VCaP (cell line): ENCODE data around the gene NEU4.
"Not testable (repeated sequence)": the region's sequence is repeated elsewhere in the genome, so short reads cannot be mapped to it uniquely, and the experiment has no call there.

Experiments used
- H3K27ac ChIP-seq: fragments of 450-650 bp; 2 replicates; pipeline ENCODE4 v1.5.1; 2017
- CTCF ChIP-seq: fragments of 450-650 bp; conservative IDR thresholded peaks from 2 replicates; pipeline ENCODE4 v1.5.1; 2017; ENCODE audit warnings: mild to moderate bottlenecking, moderate library complexity

The NEU4 gene

GRCh38 chr2:241820625-241821384, 11.8 kb downstream of the NEU4 start:
- TF ChIP-seq CTCF: no peak
- H3K27ac ChIP-seq: no peak overlapping the region; the same call in 1 of the 2 replicates

- no peak overlapping the region; the same call in 1 of the 2 replicates for H3K27ac ChIP-seq
- no peak for TF ChIP-seq CTCF
Observed at GRCh38 chr2:241821460-241822263, 12.7 kb downstream of the NEU4 start.

- no peak overlapping the region for H3K27ac ChIP-seq
- no peak for TF ChIP-seq CTCF
Observed at GRCh38 chr2:241822264-241822623, 13.3 kb downstream of the NEU4 start.

- not testable (repeated sequence) for H3K27ac ChIP-seq
Observed at GRCh38 chr2:241823531-241824437, 14.8 kb downstream of the NEU4 start.

- no peak overlapping the region for H3K27ac ChIP-seq
- no peak for TF ChIP-seq CTCF
Observed at GRCh38 chr2:241827394-241827793, 18.4 kb downstream of the NEU4 start.

- peak overlapping the region; percentile 49 for H3K27ac ChIP-seq
- no peak for TF ChIP-seq CTCF
Observed at GRCh38 chr2:241833101-241833663, 24.2 kb downstream of the NEU4 start.

GRCh38 chr2:241833756-241834526, 24.9 kb downstream of the NEU4 start:
- H3K27ac ChIP-seq: peak overlapping the region; percentile 49
